Type B pancreatic cell (in vitro differentiated cells): ENCODE measurements around the gene ZCCHC24. TPM values are rescaled to one million over a fixed set of nuclear protein-coding genes. Genes with fewer than 3 reads are reported as not detected.

Experiments
- DNase-seq: peaks from one replicate; pipeline ENCODE4 v3.0.0; 2021; ENCODE audit warnings: mixed read lengths; ENCODE audit not compliant: unreplicated experiment; ENCODE audit errors: extremely low spot score
- H3K27ac Mint-ChIP-seq: 2 replicates; pipeline ENCODE4 v1.8.0; 2021; ENCODE audit warnings: mild to moderate bottlenecking, mixed read lengths
- H3K27me3 Mint-ChIP-seq: 2 replicates; pipeline ENCODE4 v1.8.0; 2021; ENCODE audit warnings: mixed read lengths
- H3K36me3 Mint-ChIP-seq: 2 replicates; pipeline ENCODE4 v1.8.0; 2021; ENCODE audit warnings: mixed read lengths
- H3K4me1 Mint-ChIP-seq: one replicate; pipeline ENCODE4 v1.8.0; 2021; ENCODE audit warnings: mixed read lengths; ENCODE audit not compliant: unreplicated experiment
- H3K4me3 Mint-ChIP-seq: 2 replicates; pipeline ENCODE4 v1.8.0; 2021; ENCODE audit warnings: mild to moderate bottlenecking, mixed read lengths
- H3K9me3 Mint-ChIP-seq: 2 replicates; pipeline ENCODE4 v1.8.0; 2021; ENCODE audit warnings: mixed read lengths
- CTCF ChIP-seq: fragments of 200-600 bp; sonication (generic); conservative IDR thresholded peaks from 2 replicates; pipeline ENCODE4 v1.5.0; 2021; ENCODE audit warnings: antibody characterized with exemption, mild to moderate bottlenecking
- total RNA-seq: library from RNA; stranded (reverse); gene quantifications from 2 replicates; pipeline ENCODE4 v1.2.1, GENCODE V29; 2021; ENCODE audit warnings: low replicate concordance

Gene ZCCHC24
- total RNA-seq, 1 donor from 2014 or later, result 29.1 TPM

- Mint-ChIP-seq H3K27ac (no peak overlapping the region), H3K4me3 (no peak overlapping the region), H3K27me3 (no peaks in the 10 kb centered on the region), H3K4me1 (peaks cover 6% of the 10 kb centered on the region), H3K9me3 (no peaks in the 10 kb centered on the region), H3K36me3 (peaks cover 8% of the 10 kb centered on the region)
- no peak for TF ChIP-seq CTCF
- peak; percentile 60 for DNase-seq
Observed at GRCh38 chr10:79387974-79388850, 57.2 kb downstream of the ZCCHC24 start.

DNA sequence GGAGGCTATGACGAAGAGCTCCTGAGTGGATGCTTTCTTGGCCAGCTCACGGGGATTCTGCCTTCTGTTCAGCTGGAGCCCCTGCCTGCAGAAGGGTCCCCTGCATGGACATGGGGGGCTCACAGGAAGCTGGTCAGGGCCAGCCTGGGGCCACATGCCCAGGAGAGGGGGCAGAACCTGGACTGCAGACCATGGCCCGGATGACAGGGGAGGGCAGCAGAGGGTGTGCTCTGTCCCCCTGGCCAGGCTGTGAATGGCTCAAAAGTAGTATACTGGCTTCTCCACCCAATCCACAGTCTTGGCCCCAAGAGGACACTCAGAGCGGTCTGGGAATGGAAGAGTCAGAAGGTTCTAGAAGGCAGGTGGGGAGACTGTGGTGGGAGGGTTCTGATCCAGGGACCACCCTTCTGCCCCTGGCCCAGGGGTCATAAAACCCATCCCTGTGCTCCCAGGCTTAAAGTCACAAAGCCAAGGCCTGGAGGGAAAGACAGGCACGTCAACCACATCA, 57.9 kb downstream of the ZCCHC24 start:
- H3K4me1 Mint-ChIP-seq, result peaks cover 6% of the 10 kb centered on the region
- DNase-seq, result peak; percentile 32
- no peak for TF ChIP-seq CTCF
- H3K36me3 Mint-ChIP-seq, result peaks cover 2% of the 10 kb centered on the region
- no peak overlapping the region for H3K27ac Mint-ChIP-seq
- H3K27me3 Mint-ChIP-seq, result no peaks in the 10 kb centered on the region
- no peak overlapping the region for H3K4me3 Mint-ChIP-seq
- no peaks in the 10 kb centered on the region for H3K9me3 Mint-ChIP-seq

- Mint-ChIP-seq H3K9me3 (no peaks in the 10 kb centered on the region), H3K4me3 (no peak overlapping the region), H3K27me3 (no peaks in the 10 kb centered on the region), H3K36me3 (no peaks in the 10 kb centered on the region), H3K4me1 (peaks cover 10% of the 10 kb centered on the region), H3K27ac (no peak overlapping the region)
- peak; percentile 67 for DNase-seq
- no peak for TF ChIP-seq CTCF
Observed at GRCh38 chr10:79386637-79387465, 58.6 kb downstream of the ZCCHC24 start.

DNA sequence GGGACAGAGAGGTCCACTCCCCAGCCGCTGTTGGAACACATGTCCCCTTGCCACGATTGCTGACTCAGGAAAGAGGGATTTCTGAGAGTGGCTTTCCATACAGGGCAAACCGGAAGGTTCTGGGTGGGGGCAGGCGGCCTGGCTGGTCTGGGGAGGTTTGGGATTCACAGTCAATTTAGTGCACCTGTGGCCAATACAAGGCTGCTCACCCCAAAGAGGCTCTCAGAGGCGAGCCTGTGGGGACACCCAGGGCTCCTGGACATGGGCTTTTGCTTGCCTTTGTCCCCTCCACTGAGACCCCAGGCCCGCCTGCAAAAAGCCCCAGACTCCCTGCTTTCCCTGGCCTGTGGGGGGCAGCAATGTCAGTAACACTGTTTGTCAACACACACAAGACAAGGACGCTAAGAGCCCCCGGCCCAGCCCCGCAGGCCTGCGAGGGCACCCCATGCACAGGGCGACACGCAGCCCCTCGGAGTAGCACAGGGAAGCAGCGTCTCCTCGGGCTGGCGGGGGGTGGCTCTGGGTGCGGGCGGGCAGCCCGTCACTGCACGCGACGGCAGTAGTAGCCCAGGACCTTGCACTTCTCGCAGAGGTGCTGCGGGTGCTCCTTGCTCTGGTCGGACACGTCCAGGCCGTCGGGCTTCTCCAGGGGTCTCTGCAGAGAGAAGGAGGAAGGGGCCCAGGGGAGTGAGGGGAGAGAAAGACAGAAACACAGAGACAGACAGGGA, 59.5 kb downstream of the ZCCHC24 start:
- Mint-ChIP-seq H3K4me3 (no peak overlapping the region), H3K4me1 (peaks cover 13% of the 10 kb centered on the region), H3K27ac (no peak overlapping the region), H3K9me3 (no peaks in the 10 kb centered on the region), H3K36me3 (no peaks in the 10 kb centered on the region), H3K27me3 (no peaks in the 10 kb centered on the region)
- peak; percentile 69 for DNase-seq
- peak; percentile 29 for TF ChIP-seq CTCF

DNA sequence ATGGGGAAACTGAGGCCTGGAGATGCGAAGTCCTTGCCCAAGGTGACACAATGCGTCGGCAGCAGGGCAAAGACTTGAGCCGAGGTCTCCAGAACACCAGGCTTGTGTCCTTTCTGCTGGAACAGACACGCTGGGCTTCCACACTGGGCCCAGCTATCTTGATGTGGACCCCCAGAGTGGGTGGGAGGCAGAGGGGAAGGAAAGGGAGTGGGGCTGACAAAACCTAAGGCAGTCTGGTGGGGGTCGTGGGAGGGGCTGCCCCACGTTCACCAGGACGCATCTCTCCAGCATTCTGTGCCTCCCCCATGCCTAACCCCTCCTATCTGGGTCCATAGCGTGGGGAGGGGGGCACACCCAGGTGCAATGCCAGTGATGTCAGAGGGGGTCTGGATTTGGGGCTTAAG, 60.0 kb downstream of the ZCCHC24 start:
- no peak overlapping the region for H3K27ac Mint-ChIP-seq
- no peaks in the 10 kb centered on the region for H3K27me3 Mint-ChIP-seq
- no peaks in the 10 kb centered on the region for H3K9me3 Mint-ChIP-seq
- DNase-seq, result peak; percentile 62
- no peak overlapping the region for H3K4me3 Mint-ChIP-seq
- peaks cover 13% of the 10 kb centered on the region for H3K4me1 Mint-ChIP-seq
- no peaks in the 10 kb centered on the region for H3K36me3 Mint-ChIP-seq
- TF ChIP-seq CTCF, result no peak
